CD4-positive, alpha-beta T cell (primary cell): ENCODE results near the gene IL34. TPM values are rescaled to one million over a fixed set of nuclear protein-coding genes. Genes with fewer than 3 reads are reported as not detected.

Experiments used
- ATAC-seq: fragments of 200-7000 bp; cut with Tn5 transposase; one replicate; pipeline ENCODE4 v1.10.0; 2022; ENCODE audit warnings: mild to moderate bottlenecking; ENCODE audit not compliant: poor library complexity
- CTCF ChIA-PET: fragments of 350-600 bp; sonication (Branson Sonifier 250); formaldehyde crosslinking; loops from one replicate; lab custom pipeline; 2021; ENCODE audit warnings: antibody characterized with exemption, inconsistent platforms; lab: Charles Lee
- POLR2A ChIA-PET: fragments of 350-600 bp; sonication (Branson Sonifier 250); formaldehyde crosslinking; loops from one replicate; lab custom pipeline; 2021; ENCODE audit warnings: antibody characterized with exemption, inconsistent platforms; lab: Charles Lee
- DNase-seq, 14 experiments: peaks; one replicate each; pipeline ENCODE4 v3.0.0-alpha.2; 2013 to 2020; ENCODE audit warnings: mixed read lengths in 2 of 14
- H3K27ac ChIP-seq, 2 donors: one replicate each; pipeline versions ENCODE4 v1.5.1 to v1.7.0; 2013; ENCODE audit warnings: low read length in 2 of 2, low read depth in 1 of 2, mild to moderate bottlenecking in 1 of 2
- H3K27me3 ChIP-seq, 2 experiments: 1 replicate in 1 of 2; 2 replicates in 1 of 2; pipeline versions ENCODE4 v1.6.1 to v1.7.0; 2013; ENCODE audit warnings: low read length in 2 of 2, control low read depth in 1 of 2, mild to moderate bottlenecking in 1 of 2, moderate library complexity in 1 of 2; ENCODE audit not compliant: insufficient read depth in 2 of 2, control insufficient read depth in 1 of 2
- H3K36me3 ChIP-seq: one replicate; pipeline ENCODE4 v1.6.1; 2013; ENCODE audit warnings: low read length, control low read depth; ENCODE audit not compliant: insufficient read depth
- H3K4me1 ChIP-seq: one replicate; pipeline ENCODE4 v1.6.1; 2013; ENCODE audit warnings: low read length, control low read depth; ENCODE audit not compliant: insufficient read depth
- H3K4me3 ChIP-seq: one replicate; pipeline ENCODE4 v1.5.1; 2013; ENCODE audit warnings: mild to moderate bottlenecking, low read length, moderate library complexity
- H3K9me3 ChIP-seq, 2 experiments: 1 replicate in 1 of 2; 2 replicates in 1 of 2; pipeline versions ENCODE4 v1.6.1 to v1.7.0; 2013; ENCODE audit warnings: low read length in 2 of 2, mild to moderate bottlenecking in 2 of 2, control low read depth in 1 of 2, moderate library complexity in 1 of 2; ENCODE audit not compliant: control insufficient read depth in 1 of 2, insufficient read depth in 1 of 2
- H3K27ac Mint-ChIP-seq: one replicate; pipeline ENCODE4 v1.8.0; 2020; ENCODE audit warnings: mixed read lengths
- H3K27me3 Mint-ChIP-seq: one replicate; pipeline ENCODE4 v1.8.0; 2021; ENCODE audit warnings: mixed read lengths
- H3K36me3 Mint-ChIP-seq: one replicate; pipeline ENCODE4 v1.8.0; 2021; ENCODE audit warnings: low read depth, mixed read lengths
- H3K4me1 Mint-ChIP-seq: one replicate; pipeline ENCODE4 v1.8.0; 2021; ENCODE audit warnings: low read depth, mixed read lengths
- H3K4me3 Mint-ChIP-seq: one replicate; pipeline ENCODE4 v1.8.0; 2020; ENCODE audit warnings: mild to moderate bottlenecking, mixed read lengths
- H3K9me3 Mint-ChIP-seq: one replicate; pipeline ENCODE4 v1.8.0; 2020; ENCODE audit warnings: mixed read lengths
- intact Hi-C, 2 experiments: fragments of 100-400 bp; cut with DNase I in 1 of 2; cut with micrococcal nuclease in 1 of 2; formaldehyde crosslinking; loops; one replicate each; pipeline versions ENCODE4 v1.15.1 to v1.9.0; 2023 to 2025; cut with DNase I, micrococcal nuclease
- total RNA-seq, 174 experiments: library from RNA in 2 of 174; stranded (reverse) in 2 of 174; gene quantifications; one replicate each; pipeline ENCODE4 v1.2.3 and lab custom pipeline; 2021 to 2026
- TF ChIP-seq, protein P1 (sequence below): fragments of 200-600 bp; IDR thresholded peaks from one replicate; pipeline ENCODE4 v1.8.0; 2022; ENCODE audit warnings: antibody characterized with exemption, mild to moderate bottlenecking

The IL34 gene
- total RNA-seq, 2 experiments from 2014 or later: 0.84 to 0.88 TPM

DNA sequence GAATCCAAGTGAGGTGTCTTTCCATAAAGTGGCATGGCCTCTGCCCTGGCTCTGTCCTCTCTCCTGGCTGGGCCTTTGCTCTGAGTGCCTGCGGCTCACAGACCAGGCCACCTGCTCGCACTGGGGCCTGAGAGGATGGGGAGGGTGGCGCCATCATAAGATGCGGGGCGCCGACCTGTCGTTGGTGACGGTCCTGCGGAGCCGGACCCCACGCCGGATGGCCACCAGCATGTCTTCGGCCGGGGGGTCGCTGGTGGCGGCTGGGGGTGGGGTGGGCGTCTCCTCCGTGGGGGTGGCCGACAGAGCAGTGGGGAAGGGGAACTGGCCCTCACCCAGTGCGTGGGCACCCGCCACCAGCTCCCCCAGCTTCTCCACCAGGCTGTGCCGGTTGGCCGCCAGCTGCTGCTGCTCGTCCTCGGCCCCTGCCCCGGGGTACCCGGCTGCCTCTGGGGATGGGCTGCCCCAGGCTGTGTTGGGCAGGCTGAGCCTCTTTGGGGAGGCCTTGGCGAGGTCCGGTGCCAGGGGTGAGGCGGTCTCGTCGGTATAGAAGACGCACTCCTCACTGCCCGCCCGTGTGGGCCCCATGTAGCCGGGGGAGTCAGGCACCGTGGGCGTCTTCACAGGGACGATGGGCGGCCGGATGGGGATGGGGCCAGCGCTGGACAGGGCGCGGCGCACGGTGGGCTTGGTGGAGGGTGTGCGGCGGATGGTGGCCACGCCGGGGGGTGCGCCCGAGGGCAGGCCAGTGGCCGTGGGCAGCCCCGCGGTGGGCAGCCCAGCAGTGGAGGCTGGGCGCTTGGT, 17.4 kb downstream of the IL34 start:
- Mint-ChIP-seq H3K4me3 (no peak overlapping the region), H3K9me3 (no peaks in the 10 kb centered on the region), H3K27ac (no peak overlapping the region), H3K36me3 (peaks cover 6% of the 10 kb centered on the region), H3K27me3 (no peaks in the 10 kb centered on the region), H3K4me1 (no peaks in the 10 kb centered on the region)
- Histone ChIP-seq H3K9me3 (no peaks in the 10 kb centered on the region), H3K4me1 (no peaks in the 10 kb centered on the region), H3K27me3 (no peaks in the 10 kb centered on the region), H3K27ac (no peak overlapping the region), H3K4me3 (no peak overlapping the region), H3K36me3 (no peaks in the 10 kb centered on the region)
- intact Hi-C loops: no loop called here
- POLR2A ChIA-PET: no interaction called here
- ATAC-seq (no peak), DNase-seq (no peak)
- TF ChIP-seq, protein P1, sequence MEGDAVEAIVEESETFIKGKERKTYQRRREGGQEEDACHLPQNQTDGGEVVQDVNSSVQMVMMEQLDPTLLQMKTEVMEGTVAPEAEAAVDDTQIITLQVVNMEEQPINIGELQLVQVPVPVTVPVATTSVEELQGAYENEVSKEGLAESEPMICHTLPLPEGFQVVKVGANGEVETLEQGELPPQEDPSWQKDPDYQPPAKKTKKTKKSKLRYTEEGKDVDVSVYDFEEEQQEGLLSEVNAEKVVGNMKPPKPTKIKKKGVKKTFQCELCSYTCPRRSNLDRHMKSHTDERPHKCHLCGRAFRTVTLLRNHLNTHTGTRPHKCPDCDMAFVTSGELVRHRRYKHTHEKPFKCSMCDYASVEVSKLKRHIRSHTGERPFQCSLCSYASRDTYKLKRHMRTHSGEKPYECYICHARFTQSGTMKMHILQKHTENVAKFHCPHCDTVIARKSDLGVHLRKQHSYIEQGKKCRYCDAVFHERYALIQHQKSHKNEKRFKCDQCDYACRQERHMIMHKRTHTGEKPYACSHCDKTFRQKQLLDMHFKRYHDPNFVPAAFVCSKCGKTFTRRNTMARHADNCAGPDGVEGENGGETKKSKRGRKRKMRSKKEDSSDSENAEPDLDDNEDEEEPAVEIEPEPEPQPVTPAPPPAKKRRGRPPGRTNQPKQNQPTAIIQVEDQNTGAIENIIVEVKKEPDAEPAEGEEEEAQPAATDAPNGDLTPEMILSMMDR: no peak
- CTCF ChIA-PET: no interaction called here

DNA sequence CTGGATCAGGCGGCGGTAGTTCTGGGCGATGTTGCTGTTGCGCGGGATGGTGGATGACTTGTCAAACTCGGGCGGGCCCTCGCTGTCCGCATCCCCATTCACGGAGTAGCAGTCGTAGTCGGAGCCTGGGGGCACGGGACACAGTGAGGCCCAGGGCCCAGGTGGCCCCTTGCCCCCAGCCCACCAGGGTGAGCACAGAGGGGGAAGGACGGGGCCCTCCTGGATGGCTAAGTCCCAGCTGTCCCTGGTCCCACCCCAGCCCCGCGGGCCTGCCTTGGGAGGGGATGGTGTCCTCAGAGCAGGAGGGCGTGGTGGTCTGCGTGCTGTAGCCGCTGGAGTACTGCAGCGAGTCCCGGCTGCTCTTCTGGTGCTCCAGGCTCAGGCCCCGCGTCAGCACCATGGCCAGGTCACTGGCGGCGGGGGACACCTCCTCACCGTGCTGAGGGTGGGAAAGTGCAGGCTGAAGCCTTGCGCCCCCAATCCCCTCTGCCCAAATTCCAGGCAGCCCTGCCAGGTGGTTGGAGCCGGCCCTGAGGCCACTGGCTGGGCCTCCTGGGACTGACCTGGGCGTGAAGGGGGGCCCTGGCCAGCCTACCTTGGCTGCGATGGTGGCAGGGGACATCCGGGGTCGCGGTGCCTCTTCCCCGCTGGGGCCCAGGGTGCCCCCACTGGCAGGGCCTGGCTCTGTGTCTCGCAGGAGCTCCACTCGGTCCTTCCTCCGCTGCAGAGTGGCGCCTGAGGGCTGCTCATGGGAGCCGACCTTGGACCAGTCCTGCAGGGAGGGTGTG, 18.2 kb downstream of the IL34 start:
- TF ChIP-seq, protein P1: no peak
- Mint-ChIP-seq H3K27ac (no peak overlapping the region), H3K36me3 (peaks cover 6% of the 10 kb centered on the region), H3K9me3 (no peaks in the 10 kb centered on the region), H3K4me3 (no peak overlapping the region), H3K4me1 (no peaks in the 10 kb centered on the region), H3K27me3 (no peaks in the 10 kb centered on the region)
- intact Hi-C loops: no loop called here
- POLR2A ChIA-PET: no interaction called here
- CTCF ChIA-PET: no interaction called here
- H3K27ac ChIP-seq: no peak overlapping the region
- DNase-seq: no peak
- no peaks in the 10 kb centered on the region for H3K9me3 ChIP-seq
- no peak for ATAC-seq
- no peak overlapping the region for H3K4me3 ChIP-seq
- no peaks in the 10 kb centered on the region for H3K27me3 ChIP-seq
- no peaks in the 10 kb centered on the region for H3K36me3 ChIP-seq
- H3K4me1 ChIP-seq: no peaks in the 10 kb centered on the region

DNA sequence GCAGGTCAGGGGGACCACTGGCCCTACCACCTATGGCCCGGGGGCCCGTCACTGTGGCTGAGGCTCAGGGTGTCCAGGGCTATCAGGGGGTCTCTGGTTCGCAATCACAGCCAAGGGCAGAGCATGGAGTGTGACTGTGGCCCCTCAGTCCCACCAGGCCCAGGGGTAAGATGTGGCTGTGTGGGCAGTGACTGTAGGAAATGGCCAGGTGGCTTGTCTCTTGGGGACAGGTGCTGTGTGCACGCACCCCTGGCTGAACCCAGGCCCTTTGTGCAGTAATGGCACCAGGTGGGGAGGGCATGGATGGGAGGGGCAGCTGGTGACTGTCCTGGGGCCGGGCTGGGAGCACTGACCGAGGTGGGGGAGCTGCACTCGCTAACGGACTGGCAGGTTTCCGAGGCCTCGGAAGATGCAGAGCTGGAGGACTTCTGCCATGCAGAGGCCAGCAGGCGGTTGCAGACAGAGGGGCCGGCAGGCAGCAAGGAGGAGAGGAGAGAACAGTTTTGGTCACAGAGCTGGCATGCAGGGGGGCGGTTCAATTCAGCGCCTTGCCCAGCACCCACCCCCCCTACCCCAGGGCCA, 18.8 kb downstream of the IL34 start:
- H3K27me3 Mint-ChIP-seq: no peaks in the 10 kb centered on the region
- no peaks in the 10 kb centered on the region for H3K4me1 Mint-ChIP-seq
- POLR2A ChIA-PET: no interaction called here
- no peak overlapping the region for H3K27ac Mint-ChIP-seq
- TF ChIP-seq, protein P1: no peak
- H3K27me3 ChIP-seq: no peaks in the 10 kb centered on the region
- H3K9me3 ChIP-seq: no peaks in the 10 kb centered on the region
- H3K36me3 Mint-ChIP-seq: peaks cover 9% of the 10 kb centered on the region
- no peak overlapping the region for H3K27ac ChIP-seq
- no peak for DNase-seq
- no peak for ATAC-seq
- H3K4me3 Mint-ChIP-seq: no peak overlapping the region
- H3K4me1 ChIP-seq: no peaks in the 10 kb centered on the region
- no peaks in the 10 kb centered on the region for H3K9me3 Mint-ChIP-seq
- no peak overlapping the region for H3K4me3 ChIP-seq
- CTCF ChIA-PET: no interaction called here
- intact Hi-C loops: no loop called here
- no peaks in the 10 kb centered on the region for H3K36me3 ChIP-seq
